Type B pancreatic cell (in vitro differentiated cells): ENCODE results near the gene C10orf143. TPM values are rescaled to one million over a fixed set of nuclear protein-coding genes. Genes with fewer than 3 reads are reported as not detected.
A peak's percentile ranks its signal among the peaks of the same experiment; 100 is the strongest.

ENCODE experiments used
- DNase-seq: peaks from one replicate; pipeline ENCODE4 v3.0.0; 2021; ENCODE audit warnings: mixed read lengths; ENCODE audit not compliant: unreplicated experiment; ENCODE audit errors: extremely low spot score
- H3K27ac Mint-ChIP-seq: 2 replicates; pipeline ENCODE4 v1.8.0; 2021; ENCODE audit warnings: mild to moderate bottlenecking, mixed read lengths
- H3K27me3 Mint-ChIP-seq: 2 replicates; pipeline ENCODE4 v1.8.0; 2021; ENCODE audit warnings: mixed read lengths
- H3K36me3 Mint-ChIP-seq: 2 replicates; pipeline ENCODE4 v1.8.0; 2021; ENCODE audit warnings: mixed read lengths
- H3K4me1 Mint-ChIP-seq: one replicate; pipeline ENCODE4 v1.8.0; 2021; ENCODE audit warnings: mixed read lengths; ENCODE audit not compliant: unreplicated experiment
- H3K4me3 Mint-ChIP-seq: 2 replicates; pipeline ENCODE4 v1.8.0; 2021; ENCODE audit warnings: mild to moderate bottlenecking, mixed read lengths
- H3K9me3 Mint-ChIP-seq: 2 replicates; pipeline ENCODE4 v1.8.0; 2021; ENCODE audit warnings: mixed read lengths
- total RNA-seq: library from RNA; stranded (reverse); gene quantifications from 2 replicates; pipeline ENCODE4 v1.2.1, GENCODE V29; 2021; ENCODE audit warnings: low replicate concordance
- TF ChIP-seq, protein P1 (sequence below): fragments of 200-600 bp; sonication (generic); conservative IDR thresholded peaks from 2 replicates; pipeline ENCODE4 v1.5.0; 2021; ENCODE audit warnings: antibody characterized with exemption, mild to moderate bottlenecking

Gene C10orf143
- total RNA-seq, 1 donor from 2014 or later: 3.0 TPM

DNA sequence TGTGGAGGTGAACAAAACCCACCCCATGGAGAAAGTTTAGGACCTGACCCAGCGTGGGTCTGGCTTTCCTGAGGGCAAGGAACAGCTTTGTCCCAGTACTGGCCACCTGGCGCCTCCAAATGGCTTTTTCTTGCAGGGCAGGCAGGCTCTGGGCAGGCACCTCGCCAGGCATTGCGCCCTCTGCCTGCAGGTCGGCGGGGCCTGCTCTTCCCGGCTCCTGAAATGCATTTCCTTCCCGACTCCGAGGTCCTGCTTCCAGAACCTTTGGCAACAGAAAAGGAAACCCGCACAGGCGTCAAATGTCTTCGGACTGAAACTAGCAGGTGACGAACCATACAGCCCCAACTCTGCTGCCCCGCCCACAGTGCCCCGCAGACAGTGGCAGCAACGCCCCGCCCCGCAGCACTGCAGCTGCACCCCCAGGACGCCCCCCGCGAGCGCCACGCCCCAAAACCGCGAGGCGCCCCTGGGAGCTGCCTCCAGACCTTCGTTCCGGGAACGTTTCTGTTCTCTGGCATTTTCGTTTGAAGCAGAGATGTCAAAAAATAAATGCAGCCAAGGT, 65.5 kb downstream of the C10orf143 start:
- no peak overlapping the region for H3K4me3 Mint-ChIP-seq
- H3K36me3 Mint-ChIP-seq: no peaks in the 10 kb centered on the region
- H3K27ac Mint-ChIP-seq: no peak overlapping the region
- H3K4me1 Mint-ChIP-seq: no peaks in the 10 kb centered on the region
- peaks cover 30% of the 10 kb centered on the region for H3K27me3 Mint-ChIP-seq
- peak; percentile 63 for DNase-seq
- no peaks in the 10 kb centered on the region for H3K9me3 Mint-ChIP-seq
- TF ChIP-seq, protein P1, sequence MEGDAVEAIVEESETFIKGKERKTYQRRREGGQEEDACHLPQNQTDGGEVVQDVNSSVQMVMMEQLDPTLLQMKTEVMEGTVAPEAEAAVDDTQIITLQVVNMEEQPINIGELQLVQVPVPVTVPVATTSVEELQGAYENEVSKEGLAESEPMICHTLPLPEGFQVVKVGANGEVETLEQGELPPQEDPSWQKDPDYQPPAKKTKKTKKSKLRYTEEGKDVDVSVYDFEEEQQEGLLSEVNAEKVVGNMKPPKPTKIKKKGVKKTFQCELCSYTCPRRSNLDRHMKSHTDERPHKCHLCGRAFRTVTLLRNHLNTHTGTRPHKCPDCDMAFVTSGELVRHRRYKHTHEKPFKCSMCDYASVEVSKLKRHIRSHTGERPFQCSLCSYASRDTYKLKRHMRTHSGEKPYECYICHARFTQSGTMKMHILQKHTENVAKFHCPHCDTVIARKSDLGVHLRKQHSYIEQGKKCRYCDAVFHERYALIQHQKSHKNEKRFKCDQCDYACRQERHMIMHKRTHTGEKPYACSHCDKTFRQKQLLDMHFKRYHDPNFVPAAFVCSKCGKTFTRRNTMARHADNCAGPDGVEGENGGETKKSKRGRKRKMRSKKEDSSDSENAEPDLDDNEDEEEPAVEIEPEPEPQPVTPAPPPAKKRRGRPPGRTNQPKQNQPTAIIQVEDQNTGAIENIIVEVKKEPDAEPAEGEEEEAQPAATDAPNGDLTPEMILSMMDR: peak; percentile 18

DNA sequence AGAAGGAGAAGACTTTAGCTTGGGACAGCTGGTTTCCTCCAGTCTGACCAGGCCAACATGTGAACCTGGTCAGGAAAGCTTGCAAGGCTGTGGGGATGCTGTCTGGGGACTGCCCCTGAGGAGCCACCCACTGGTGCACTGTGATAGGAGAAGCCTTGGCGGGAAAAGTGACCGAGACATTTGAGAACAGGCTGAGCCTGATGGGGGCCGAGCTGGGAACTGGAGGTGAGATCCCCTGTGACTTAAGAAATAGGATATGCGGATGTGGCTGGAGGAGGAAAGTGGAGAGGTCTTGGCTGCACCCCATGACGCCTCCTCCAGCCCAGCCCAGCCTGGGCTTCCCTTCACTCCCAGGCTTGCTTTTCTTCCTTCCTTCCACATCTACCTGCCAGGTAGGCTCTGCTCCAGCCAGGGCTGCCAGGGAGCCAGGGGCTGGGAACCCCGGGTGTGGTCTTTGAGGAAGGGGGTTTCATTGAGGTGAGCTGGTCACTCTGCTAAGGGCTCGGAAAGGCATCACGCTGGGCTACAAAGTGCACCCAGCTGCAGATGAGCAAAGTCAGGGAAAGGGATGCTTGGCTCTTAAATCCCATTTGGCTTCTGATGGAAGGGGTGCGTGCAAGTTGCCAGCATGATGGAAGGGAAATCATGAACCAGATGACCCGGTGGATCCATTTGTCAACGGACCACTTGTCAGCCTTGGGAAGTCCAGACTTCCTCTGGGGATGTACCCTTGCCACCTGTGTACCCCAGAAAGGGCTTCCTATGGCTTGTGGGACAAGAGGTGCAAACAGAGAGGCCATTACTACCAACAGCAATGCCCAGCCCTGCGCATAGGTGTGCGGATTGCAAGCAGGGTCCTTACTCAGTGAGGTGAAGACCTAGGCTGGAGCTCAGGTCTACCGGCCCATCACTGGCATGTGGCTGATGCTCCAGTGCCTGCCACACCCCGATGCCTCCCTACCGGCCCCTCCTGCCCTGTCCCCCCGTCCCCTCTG, 66.3 kb downstream of the C10orf143 start:
- H3K4me3 Mint-ChIP-seq: no peak overlapping the region
- no peaks in the 10 kb centered on the region for H3K4me1 Mint-ChIP-seq
- H3K36me3 Mint-ChIP-seq: no peaks in the 10 kb centered on the region
- DNase-seq: peak; percentile 52
- TF ChIP-seq, protein P1: no peak
- H3K27me3 Mint-ChIP-seq: peaks cover 30% of the 10 kb centered on the region
- H3K27ac Mint-ChIP-seq: no peak overlapping the region
- no peaks in the 10 kb centered on the region for H3K9me3 Mint-ChIP-seq

DNA sequence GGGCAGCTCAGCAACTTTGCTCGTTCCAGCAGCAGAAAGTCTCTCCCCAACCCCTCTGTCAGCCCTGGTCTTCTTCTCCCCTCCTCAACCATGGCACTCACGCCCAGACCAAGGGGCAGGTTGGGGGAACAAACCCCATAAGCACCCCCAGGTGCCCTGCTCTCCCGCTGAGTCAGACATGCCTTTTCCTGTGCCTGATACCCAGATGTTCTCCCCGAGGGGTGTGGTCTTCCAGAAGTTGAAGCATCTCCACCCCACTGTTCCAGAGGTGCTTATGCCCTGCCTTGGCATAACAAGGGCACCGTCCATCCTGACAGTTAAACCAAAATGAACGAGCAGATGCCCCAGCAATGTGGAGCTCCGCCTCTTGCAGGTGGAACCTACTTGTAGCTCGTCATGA, 67.1 kb downstream of the C10orf143 start:
- Mint-ChIP-seq H3K27ac (no peak overlapping the region), H3K4me1 (no peaks in the 10 kb centered on the region), H3K27me3 (peaks cover 30% of the 10 kb centered on the region), H3K36me3 (no peaks in the 10 kb centered on the region), H3K9me3 (no peaks in the 10 kb centered on the region), H3K4me3 (no peak overlapping the region)
- DNase-seq: peak; percentile 58
- TF ChIP-seq, protein P1: no peak

DNA sequence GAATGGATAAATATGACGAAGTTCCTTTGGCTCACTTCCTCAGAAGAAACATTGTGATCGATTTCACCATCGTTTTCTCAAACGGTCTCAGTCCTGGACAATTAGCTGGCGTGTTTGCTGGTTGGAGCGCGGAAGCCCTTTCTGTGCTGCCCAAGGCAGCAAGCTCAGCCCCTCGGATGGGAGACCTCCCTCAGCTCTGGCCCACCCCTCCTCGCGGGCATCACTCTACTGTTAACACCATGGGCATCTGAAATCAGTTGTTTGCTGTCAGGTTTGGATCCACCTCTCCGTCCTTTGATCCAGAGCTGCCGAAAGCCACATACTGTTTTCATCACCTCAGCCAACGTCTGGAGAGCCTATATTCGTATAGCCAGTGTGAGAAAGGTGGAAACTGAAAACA, 68.2 kb downstream of the C10orf143 start:
- TF ChIP-seq, protein P1: no peak
- H3K27me3 Mint-ChIP-seq: peaks cover 29% of the 10 kb centered on the region
- no peaks in the 10 kb centered on the region for H3K36me3 Mint-ChIP-seq
- no peaks in the 10 kb centered on the region for H3K9me3 Mint-ChIP-seq
- H3K4me1 Mint-ChIP-seq: no peaks in the 10 kb centered on the region
- no peak overlapping the region for H3K27ac Mint-ChIP-seq
- DNase-seq: peak; percentile 44
- H3K4me3 Mint-ChIP-seq: no peak overlapping the region

DNA sequence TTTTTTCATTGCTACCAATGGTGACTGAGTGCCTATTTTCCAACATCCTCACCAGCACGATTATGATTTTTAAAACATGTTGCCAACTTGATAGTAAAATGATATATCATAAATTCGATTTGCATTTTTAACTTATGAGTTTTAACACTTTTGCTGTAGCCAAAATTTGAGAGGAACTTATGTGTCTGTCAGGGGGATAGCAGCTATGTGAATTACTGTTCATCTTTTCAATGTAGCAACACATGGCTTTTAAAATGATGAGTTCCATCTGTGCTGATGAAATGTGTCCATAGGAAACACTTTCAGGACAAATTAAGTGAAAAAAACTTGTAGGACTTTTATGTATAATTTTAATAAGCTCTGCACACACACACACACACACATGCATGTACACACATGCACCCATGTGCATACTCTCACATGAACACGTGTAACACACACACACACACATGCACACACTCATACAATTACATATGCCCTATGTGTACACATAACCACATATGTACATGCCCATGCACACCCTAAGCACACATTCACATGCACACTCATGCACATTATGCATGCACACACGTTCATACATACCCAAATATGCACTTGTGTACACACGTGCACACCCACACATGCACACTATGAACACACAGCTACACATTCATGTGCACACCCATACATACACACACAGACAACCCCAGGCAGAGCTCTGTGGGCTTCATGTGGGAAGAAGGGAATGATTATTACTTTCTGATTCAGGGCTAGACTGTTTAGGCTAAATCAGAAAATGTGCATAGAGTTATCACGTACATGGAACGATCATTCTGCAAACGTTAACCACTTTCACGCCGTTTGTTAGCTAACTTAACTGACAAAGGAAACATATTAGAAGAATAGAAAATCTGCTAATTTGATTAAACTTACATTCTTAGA, 68.9 kb downstream of the C10orf143 start:
- Mint-ChIP-seq H3K4me1 (no peaks in the 10 kb centered on the region), H3K27me3 (peaks cover 32% of the 10 kb centered on the region), H3K36me3 (no peaks in the 10 kb centered on the region), H3K27ac (no peak overlapping the region), H3K9me3 (no peaks in the 10 kb centered on the region), H3K4me3 (no peak overlapping the region)
- no peak for DNase-seq
- TF ChIP-seq, protein P1: no peak
